ENCODE data around the gene TMEM184C.

GRCh38 chr4:147620315-147620714 is 3.1 kb downstream of the TMEM184C start:
- TF ChIP-seq, protein P1, sequence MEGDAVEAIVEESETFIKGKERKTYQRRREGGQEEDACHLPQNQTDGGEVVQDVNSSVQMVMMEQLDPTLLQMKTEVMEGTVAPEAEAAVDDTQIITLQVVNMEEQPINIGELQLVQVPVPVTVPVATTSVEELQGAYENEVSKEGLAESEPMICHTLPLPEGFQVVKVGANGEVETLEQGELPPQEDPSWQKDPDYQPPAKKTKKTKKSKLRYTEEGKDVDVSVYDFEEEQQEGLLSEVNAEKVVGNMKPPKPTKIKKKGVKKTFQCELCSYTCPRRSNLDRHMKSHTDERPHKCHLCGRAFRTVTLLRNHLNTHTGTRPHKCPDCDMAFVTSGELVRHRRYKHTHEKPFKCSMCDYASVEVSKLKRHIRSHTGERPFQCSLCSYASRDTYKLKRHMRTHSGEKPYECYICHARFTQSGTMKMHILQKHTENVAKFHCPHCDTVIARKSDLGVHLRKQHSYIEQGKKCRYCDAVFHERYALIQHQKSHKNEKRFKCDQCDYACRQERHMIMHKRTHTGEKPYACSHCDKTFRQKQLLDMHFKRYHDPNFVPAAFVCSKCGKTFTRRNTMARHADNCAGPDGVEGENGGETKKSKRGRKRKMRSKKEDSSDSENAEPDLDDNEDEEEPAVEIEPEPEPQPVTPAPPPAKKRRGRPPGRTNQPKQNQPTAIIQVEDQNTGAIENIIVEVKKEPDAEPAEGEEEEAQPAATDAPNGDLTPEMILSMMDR (conservative IDR thresholded peaks at IDR 0.05 in 1 of 2, IDR thresholded peaks at IDR 0.05 in 1 of 2; ENCODE audit: low read depth in 1 of 2, low read length in 2 of 2), result no peak
- no peak for TF ChIP-seq EZH2 (IDR thresholded peaks at IDR 0.05; ENCODE audit: low read length, missing control alignments)
